Caki2 (cell line): Measurements from ENCODE around the gene SSH2. TPM values are rescaled to one million over a fixed set of nuclear protein-coding genes. Genes with fewer than 3 reads are reported as not detected.

ENCODE experiments used
- total RNA-seq: library from RNA; depleted of rRNA; stranded (reverse); fragments of >200 nt; shearing (Covaris generic); gene quantifications from 2 replicates; pipeline ENCODE4 v1.2.3, GENCODE V29; 2014; ENCODE audit warnings: low replicate concordance; rRNA removed

Gene SSH2
- total RNA-seq, 1 experiment from 2014 or later, result 28.6 TPM

Other genes starting within 250 kb of the SSH2 start
- 3.1 TPM in 1 of 2 replicates, not detected in the other for gene EFCAB5, start 11.4 kb upstream of the SSH2 start, total RNA-seq
- gene NSRP1, start 186.6 kb upstream of the SSH2 start, total RNA-seq, result 0.67 and 1.9 TPM in 2 replicates